HG03520 (cell line): ENCODE results near the gene SAPCD1.
A peak's percentile ranks its signal among the peaks of the same experiment; 100 is the strongest.

Source experiments
- ATAC-seq: cut with Tn5 transposase; IDR thresholded peaks from one replicate; pipeline ENCODE4 v1.9.1; 2021; ENCODE audit warnings: mild to moderate bottlenecking, moderate library complexity; ENCODE audit not compliant: unreplicated experiment

Gene SAPCD1

GRCh38 chr6:31728767-31729514 lies 33.5 kb upstream of the SAPCD1 start, which contains the start of gene DDAH2:
DDAH2 (minus strand) TSS chr6:31729299; CDS start chr6:31729161, 138 bp downstream.
- ATAC-seq, result no peak

GRCh38 chr6:31729515-31729978 lies 32.9 kb upstream of the SAPCD1 start:
- ATAC-seq, result peak; percentile 42

- ATAC-seq, result peak; percentile 17
Observed at GRCh38 chr6:31729979-31730630, 32.4 kb upstream of the SAPCD1 start.

- ATAC-seq, result no peak
Observed at GRCh38 chr6:31730631-31731086, 31.8 kb upstream of the SAPCD1 start.

- no peak for ATAC-seq
Observed at GRCh38 chr6:31732029-31732428, 30.4 kb upstream of the SAPCD1 start.

GRCh38 chr6:31733734-31734133 lies 28.7 kb upstream of the SAPCD1 start:
- ATAC-seq, result no peak

GRCh38 chr6:31734247-31734820 lies 28.1 kb upstream of the SAPCD1 start:
- no peak for ATAC-seq

GRCh38 chr6:31734821-31735406 lies 27.5 kb upstream of the SAPCD1 start:
- ATAC-seq, result no peak

GRCh38 chr6:31736021-31736767 lies 26.3 kb upstream of the SAPCD1 start, which contains the start of gene CLIC1:
CLIC1 (minus strand) TSS chr6:31736530; CDS start chr6:31736300, 230 bp downstream.
- ATAC-seq, result no peak

- no peak for ATAC-seq
Observed at GRCh38 chr6:31736768-31737314, 25.6 kb upstream of the SAPCD1 start.

- no peak for ATAC-seq
Observed at GRCh38 chr6:31737315-31737990, 25.0 kb upstream of the SAPCD1 start.

- no peak for ATAC-seq
Observed at GRCh38 chr6:31737991-31738979, 24.2 kb upstream of the SAPCD1 start.

GRCh38 chr6:31739639-31740396 lies 22.6 kb upstream of the SAPCD1 start, which contains the start of gene MSH5:
MSH5 (plus strand) TSS chr6:31740005; CDS start chr6:31740467, 462 bp downstream.
- ATAC-seq, result peak; percentile 77

- ATAC-seq, result no peak
Observed at GRCh38 chr6:31740397-31741223, 21.8 kb upstream of the SAPCD1 start.

- no peak for ATAC-seq
Observed at GRCh38 chr6:31741815-31742214, 20.6 kb upstream of the SAPCD1 start.

- ATAC-seq, result no peak
Observed at GRCh38 chr6:31742894-31743293, 19.6 kb upstream of the SAPCD1 start.

- no peak for ATAC-seq
Observed at GRCh38 chr6:31744422-31744821, 18.0 kb upstream of the SAPCD1 start.
